A673 (cell line): Measurements from ENCODE around the gene KDM5A.

Source experiments
- EZH2 ChIP-seq: fragments of 200-600 bp; sonication (generic); IDR thresholded peaks from 2 replicates; pipeline ENCODE4 v1.6.1; 2017; ENCODE audit warnings: borderline replicate concordance, low read depth, mild to moderate bottlenecking, mixed read lengths, antibody characterized with exemption, low read length; ENCODE audit not compliant: poor library complexity, severe bottlenecking
- TF ChIP-seq, protein P1 (sequence below): fragments of 300-800, 200-600 bp; sonication (generic); conservative IDR thresholded peaks from 2 replicates; pipeline ENCODE4 v1.5.1; 2017; ENCODE audit warnings: low read depth, mild to moderate bottlenecking, antibody characterized with exemption, low read length, moderate library complexity, mixed read lengths

DNA sequence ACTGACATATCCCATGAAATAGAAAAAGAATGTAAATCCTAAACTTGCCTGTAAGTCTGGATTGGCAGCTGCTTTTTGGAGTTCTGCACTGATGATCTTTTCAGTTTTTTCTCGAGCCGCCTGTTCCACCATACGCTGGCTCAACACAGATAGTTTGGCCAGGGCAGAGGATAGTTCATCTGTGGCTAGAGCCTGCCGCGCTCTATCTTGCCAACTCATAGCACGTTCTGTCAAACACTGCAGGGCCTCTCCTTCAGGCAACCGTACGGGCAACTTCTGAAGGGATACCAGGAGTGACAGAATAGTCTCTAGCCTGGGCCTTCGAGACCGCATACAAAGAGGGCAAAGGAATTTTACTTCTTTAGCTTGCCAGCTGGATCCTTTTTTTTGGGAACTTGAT lies 81.7 kb downstream of the KDM5A start:
- TF ChIP-seq, protein P1, sequence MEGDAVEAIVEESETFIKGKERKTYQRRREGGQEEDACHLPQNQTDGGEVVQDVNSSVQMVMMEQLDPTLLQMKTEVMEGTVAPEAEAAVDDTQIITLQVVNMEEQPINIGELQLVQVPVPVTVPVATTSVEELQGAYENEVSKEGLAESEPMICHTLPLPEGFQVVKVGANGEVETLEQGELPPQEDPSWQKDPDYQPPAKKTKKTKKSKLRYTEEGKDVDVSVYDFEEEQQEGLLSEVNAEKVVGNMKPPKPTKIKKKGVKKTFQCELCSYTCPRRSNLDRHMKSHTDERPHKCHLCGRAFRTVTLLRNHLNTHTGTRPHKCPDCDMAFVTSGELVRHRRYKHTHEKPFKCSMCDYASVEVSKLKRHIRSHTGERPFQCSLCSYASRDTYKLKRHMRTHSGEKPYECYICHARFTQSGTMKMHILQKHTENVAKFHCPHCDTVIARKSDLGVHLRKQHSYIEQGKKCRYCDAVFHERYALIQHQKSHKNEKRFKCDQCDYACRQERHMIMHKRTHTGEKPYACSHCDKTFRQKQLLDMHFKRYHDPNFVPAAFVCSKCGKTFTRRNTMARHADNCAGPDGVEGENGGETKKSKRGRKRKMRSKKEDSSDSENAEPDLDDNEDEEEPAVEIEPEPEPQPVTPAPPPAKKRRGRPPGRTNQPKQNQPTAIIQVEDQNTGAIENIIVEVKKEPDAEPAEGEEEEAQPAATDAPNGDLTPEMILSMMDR, result no peak
- TF ChIP-seq EZH2, result no peak
